Hematopoietic multipotent progenitor cell treated with erythropoietin and hydrocortisone succinate and interleukin-3 and kit ligand, for 4 days (in vitro differentiated cells): ENCODE data around the gene RAB34.

Experiments
- DNase-seq: peaks from one replicate; pipeline ENCODE4 v3.0.0-alpha.2; 2015

The RAB34 gene, protein sequence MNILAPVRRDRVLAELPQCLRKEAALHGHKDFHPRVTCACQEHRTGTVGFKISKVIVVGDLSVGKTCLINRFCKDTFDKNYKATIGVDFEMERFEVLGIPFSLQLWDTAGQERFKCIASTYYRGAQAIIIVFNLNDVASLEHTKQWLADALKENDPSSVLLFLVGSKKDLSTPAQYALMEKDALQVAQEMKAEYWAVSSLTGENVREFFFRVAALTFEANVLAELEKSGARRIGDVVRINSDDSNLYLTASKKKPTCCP

DNA sequence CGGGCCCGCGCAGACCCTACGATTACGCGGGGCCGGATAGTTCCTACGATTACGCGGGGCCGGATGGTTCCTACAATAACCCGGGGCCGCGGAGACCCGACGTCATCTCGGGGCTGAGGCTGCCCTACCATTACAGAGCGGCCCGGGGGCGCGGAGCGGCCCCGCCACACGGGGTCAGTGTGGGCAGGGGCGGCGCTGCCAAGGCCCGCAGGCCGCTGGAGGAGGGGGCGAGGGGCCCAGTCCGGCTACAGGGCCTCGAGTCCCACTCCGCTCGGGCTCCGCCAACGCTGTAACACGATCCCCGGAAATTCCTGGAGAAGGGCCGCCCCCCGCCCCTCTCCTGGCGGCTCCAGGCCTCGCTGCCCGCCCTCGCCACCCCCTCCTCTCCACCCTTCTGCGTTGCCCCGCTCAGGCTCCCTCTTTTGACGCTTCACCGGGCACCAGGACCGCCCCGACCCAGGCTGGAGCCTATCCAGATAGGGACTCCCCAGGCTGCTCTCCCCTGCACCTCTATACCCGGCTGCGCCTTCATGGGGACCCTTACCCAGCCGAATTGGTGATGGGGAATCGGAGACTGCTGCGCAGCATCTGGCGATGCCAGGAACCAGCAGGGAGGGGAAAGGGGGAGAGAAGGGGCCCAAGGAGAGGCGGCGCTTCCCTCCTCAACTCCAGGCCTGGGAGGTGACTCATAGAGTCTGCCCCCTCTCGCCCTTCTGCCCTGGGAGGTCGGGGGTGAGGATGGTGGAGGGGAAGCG lies at the start of gene RAB34:
Gene RAB34 (minus strand): TSS at position 291 of the 755 bp plus-strand sequence. CDS start 602 bp downstream, outside the sequence.
- peak; percentile 82 for DNase-seq

DNA sequence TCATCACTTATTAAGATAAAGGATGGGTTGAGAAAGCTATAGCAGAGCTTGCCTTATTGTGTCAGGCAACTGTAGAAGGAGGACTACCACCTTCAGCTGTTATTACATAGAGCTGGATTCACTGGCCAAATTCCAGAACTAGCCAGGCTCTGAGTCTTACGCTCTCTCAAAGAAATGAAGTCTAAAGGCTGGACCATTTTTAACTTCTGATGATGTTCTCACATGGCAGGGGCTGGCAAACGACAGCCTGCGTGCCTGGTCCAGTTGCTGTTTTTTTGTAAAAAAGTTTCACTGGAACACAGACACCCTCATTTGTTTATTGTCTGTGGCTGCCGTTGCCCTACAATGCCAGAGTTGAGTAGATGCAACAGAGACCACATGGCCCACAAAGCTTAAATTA lies 47.4 kb upstream of the RAB34 start:
- no peak for DNase-seq

DNA sequence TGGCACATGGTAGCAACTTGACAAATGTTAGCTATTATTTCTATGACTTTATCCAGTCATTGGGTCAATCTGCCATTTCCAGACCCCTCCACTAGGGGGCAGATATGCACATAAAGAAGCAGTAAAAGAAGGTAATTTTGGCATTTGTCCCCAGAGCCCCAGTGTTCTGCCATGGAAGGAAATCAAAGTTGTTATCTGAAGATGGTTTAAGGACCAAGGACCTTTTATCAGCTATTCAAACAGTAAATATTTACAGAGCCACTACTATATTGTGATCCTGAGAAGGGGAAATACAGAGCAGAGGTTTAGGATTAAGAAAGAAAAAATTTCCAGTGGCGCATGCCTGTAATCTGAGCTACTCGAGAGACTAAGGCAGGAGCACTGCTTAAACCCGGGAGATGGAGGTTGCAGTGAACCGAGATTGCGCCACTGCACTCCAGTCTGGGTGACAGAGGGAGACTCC lies 46.2 kb upstream of the RAB34 start:
- DNase-seq, result peak; percentile 93

DNA sequence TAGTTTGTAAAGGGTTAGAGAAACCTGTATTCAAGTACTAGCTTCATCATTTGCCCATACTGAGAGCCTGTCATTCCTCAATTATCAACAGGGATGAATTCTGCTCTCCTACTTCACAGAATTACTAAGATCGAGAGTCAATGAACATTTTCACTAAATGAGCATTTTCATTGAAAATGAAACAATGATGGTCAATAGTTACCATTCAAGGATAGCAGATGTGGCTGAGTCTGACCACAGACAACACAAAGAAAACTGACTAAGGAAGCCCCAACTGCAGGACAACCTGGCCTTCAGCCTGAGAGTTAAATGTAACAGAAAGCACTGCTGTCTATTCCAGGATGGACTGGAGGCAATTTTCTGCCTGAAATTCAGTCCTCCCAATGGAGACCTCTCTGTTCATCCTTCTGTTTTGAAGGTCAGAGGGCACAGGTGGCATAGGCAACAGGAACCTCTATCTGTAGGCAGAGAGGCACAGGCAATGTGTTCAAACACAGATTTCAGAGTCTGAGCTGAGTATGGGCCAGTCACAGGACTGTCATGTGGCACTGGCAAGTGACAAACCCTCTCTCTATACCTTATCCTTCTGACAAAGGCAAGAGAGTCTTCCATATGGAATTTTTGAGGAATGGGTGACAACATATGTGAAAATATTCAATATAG lies 45.6 kb upstream of the RAB34 start:
- no peak for DNase-seq

DNA sequence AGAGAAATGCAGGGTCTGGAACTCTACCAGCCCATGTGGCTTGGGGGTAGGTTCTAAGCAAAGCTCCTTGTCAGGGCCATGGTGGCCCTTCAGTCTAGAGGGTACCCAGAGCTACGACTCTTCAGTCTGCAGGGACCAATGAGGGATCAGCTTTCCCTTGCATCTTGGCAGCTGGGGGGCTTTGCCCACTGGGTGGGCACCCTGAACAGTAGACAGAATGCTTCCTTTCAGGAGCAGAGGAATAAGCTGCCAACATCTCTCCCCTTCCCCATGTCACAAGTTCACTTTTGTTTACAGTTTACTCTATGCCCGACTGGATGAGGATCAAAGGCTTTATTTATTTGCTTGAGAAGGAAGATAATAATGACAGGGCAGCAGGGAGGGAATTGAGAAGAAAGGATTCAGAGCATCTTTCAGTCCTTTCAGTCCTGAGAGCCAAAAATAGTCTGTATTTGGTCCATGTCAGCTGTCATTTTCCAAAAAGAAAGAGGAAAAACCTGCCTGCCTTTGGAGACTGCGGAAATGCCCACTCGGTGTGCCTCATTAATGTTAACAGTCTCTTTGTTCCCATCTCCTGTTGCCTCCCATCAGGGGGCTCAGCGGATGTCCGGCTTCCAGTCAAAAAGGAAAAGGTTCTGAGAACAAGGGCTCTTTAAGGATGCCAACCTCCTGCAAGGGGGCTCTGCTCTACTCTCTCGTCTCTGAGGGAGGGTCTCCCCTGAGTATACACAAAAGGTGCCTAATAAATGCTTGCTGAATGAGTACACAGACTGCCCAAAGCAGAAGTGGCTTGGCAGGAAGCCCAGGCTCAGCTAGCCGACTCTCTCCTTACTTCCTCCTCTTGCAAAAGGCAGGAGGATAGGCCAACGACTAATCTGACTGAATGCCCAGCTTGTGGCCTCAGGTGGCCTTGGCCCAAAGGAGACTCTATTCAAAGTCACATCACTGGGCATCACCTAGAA lies 43.2 kb upstream of the RAB34 start:
- peak; percentile 78 for DNase-seq

DNA sequence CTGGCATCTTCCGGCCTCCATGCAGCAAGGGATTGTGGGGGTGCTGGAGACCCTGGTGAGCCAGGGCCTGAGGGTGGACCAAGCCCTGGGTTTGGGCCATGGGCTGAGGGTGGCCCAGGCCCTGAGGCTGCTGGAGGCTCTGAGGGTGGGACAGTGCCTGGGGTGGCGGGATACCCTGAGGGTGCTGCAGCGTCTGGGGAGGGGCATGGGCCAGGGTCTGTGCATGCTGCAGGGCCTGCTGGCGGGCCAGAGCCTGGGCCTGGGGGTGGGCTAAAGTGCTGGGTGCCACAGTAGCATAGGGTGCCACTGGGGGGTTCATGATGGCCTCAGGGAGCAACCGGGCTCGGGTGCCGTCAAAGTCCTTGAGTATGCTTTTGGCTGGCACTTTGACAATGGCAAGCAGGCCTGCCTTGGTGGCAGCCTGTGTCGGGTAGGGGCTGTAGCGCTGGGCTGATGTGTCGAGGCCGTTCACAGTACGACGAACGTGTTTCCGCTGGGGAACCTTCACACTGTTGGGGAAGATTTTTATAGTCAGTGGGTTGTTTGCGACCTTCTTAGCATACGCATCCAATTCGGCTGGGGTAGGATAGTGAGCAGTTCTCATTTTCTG lies 41.7 kb upstream of the RAB34 start:
- DNase-seq, result no peak

DNA sequence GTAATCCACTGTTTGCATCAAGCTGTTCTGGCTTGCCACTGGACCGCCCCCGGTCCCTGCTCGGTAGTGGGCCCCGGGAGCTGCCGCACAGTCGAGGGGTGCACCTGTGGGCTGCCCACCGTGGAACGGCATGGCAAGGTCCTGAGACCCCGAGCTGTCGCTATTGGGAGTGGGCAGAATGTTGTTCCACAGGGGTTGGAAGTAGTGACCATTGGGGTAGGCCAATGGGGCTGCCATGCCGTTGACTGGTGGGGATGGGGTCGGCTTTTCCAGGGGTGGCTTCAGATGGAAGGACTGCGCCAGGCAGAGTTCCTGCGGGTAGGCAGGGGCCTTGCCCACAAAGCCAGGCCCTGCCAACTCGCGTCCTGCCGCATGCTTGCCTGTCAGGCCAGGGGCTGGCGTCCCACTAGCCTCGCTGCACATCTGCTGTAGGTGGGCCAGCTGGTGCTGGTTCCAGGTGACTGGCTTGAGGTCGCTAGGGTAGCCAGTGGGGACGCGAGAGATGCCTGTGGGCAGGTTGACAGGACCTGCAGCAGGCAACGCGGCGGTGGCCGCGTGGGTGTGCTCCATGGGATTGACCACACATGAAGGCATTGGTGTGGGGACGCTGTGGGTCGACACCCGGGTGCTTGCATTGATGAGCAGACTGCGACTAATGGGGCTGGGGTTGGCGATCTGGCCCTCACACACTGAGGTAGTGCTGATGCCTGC lies 40.9 kb upstream of the RAB34 start:
- no peak for DNase-seq

DNA sequence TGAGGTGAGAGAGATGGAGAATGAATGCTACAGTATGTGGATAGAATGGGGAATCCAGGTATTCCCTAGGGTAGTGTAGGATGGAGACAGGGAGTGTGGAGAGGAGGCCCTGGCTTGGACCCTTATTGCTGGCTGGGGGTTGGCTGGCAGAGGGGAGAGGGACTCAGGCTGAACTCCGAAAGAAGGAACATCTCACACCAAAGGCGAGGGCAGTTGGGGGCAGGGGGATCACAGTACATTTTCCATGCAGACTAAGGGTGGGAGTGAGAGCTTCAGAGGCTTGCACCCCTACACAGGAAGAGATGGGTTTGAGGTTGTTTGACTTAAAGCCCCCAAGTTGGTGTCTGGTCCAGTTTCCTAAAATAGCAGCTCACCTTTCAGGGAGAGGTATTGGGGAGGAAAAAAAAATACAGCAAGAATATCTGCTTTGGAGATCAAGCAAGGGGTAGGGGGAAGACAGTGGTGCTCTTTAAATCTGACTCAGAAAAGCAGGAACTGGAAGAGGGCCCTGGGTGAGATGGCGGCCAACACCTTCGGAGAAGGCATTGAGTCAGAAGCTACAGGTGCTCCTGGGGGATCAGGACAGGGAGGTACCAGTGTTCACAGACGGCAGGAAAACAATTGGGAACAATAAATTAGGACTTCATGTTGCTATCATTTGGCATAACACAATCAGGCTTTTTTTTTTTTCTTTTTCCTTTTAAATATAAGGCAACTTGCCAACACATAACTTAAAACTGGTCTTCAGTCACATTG lies 38.6 kb upstream of the RAB34 start:
- no peak for DNase-seq

DNA sequence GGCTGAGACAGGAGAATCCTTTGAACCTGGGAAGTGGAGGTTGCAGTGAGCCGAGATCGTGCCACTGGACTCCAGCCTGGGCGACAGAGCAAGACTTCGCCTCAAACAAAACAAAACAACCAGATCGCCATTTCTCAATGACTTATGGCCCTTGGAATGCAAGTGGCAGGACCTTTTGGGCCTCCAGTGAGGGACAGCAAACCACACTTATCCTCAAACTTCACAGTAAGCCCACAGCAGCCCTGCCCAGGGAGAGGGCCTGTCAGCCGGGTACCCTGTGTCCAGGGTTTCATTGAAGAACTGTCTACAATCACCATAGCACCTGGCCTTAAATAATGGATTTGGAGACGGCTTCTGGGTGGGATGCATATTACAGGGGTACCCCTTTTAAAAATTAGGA lies 37.8 kb upstream of the RAB34 start:
- DNase-seq, result no peak

DNA sequence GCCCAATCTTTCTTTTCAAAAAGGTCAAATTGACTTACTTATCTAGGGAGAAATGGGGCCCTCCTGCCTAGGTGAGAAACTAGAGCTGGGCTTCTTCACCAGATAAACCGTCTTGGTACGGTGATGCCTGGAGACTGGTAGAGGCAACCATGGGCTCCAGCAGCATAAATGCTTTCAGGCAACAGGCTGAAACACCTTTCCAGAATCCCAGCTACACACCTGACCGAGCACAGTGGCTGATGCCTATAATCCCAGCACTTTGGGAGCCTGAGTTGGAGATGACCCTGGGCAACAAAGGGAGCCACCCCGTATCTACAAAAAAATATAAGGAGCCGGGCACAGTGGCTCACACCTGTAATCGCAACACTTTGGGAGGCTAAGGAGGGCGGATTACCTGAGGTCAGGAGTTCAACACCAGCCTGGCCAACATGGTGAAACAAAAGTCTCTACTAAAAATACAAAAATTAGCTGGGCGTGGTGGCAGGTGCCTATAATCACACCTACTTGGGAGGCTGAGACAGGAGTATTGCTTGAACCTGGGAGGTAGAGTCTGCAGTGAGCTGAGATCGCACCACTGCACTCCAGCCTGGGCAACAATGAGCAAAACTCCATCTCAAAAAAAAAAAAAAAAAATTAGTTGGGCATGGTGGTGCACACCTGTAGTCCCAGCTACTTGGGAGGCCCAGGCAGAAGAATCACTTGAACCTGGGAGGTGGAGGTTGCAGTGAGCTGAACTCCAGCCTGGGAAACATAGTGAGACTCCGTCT lies 34.1 kb upstream of the RAB34 start:
- DNase-seq, result no peak

DNA sequence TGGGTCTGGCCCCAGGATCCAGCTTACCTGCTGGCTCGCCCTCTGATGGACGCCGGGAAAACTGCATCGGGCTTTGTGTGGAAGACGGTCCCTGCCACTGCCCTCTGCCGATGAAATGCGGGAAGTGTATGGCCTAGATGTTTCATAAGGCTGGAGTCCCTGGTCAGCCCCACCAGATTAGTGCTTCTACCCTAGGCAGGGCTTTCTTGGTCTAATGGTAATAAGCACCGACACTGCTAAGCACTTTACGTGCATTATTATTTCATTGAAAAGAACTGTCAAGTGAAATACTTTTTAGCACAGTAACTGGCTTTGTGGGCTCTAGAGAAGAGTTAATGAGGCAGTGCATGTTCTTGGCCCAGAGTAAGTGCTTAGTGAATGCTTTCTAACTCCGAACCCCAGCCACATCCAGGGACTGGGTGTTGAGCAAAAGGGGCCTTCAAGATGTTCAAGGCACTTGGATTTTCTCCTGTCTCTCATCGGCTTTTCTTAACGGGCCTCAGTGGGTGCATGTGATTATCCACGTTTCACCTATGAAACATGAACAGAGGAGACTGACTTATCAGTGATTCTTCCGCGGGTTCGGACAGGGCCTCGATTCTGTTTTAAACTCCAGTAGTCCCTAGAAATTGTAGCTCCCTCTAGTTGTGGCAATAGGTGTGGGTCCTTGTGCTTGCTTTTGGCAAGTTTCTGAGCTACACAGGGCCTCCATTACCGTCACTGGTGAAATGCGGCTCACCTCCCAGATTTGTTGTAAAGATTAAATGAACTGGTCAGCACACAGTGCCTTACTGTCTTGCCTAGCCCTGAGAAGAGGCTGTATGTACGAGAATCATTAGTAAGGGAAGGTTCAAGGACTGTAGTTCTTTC lies 32.7 kb upstream of the RAB34 start:
- peak; percentile 96 for DNase-seq

DNA sequence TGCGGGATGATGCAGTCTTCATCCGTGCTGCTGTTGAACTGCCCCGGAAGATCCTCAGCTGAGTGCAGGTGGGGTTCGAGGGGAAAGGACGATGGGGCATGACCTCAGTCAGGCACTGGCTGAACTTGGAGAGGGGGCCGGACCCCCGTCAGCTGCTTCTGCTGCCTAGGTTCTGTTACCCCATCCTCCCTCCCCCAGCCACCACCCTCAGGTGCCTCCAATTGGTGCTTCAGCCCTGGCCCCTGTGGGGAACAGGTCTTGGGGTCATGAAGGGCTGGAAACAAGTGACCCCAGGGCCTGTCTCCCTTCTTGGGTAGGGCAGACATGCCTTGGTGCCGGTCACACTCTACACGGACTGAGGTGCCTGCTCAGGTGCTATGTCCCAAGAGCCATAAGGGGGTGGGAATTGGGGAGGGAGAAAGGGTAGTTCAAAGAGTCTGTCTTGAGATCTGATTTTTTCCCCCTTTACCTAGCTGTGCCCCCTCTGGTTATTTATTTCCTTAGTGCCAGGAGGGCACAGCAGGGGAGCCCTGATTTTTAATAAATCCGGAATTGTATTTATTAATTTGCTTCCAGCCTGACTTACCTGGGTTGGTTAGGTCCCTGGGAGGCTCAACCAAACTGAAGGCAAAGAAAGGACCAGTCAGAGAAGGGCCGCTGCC lies 32.0 kb upstream of the RAB34 start:
- DNase-seq, result no peak

DNA sequence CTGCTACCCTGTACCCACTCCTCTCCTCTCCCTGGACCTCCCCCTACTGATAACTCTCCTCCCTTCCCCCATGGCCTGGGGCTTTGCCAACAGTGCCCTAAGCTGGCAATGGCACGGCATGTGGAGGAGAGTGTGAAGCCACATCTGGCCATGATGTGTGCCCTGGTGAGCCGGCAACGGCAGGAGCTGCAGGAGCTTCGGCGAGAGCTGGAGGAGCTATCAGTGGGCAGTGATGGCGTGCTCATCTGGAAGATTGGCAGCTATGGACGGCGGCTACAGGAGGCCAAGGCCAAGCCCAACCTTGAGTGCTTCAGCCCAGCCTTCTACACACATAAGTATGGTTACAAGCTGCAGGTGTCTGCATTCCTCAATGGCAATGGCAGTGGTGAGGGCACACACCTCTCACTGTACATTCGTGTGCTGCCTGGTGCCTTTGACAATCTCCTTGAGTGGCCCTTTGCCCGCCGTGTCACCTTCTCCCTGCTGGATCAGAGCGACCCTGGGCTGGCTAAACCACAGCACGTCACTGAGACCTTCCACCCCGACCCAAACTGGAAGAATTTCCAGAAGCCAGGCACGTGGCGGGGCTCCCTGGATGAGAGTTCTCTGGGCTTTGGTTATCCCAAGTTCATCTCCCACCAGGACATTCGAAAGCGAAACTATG lies 31.3 kb upstream of the RAB34 start:
- DNase-seq, result no peak

DNA sequence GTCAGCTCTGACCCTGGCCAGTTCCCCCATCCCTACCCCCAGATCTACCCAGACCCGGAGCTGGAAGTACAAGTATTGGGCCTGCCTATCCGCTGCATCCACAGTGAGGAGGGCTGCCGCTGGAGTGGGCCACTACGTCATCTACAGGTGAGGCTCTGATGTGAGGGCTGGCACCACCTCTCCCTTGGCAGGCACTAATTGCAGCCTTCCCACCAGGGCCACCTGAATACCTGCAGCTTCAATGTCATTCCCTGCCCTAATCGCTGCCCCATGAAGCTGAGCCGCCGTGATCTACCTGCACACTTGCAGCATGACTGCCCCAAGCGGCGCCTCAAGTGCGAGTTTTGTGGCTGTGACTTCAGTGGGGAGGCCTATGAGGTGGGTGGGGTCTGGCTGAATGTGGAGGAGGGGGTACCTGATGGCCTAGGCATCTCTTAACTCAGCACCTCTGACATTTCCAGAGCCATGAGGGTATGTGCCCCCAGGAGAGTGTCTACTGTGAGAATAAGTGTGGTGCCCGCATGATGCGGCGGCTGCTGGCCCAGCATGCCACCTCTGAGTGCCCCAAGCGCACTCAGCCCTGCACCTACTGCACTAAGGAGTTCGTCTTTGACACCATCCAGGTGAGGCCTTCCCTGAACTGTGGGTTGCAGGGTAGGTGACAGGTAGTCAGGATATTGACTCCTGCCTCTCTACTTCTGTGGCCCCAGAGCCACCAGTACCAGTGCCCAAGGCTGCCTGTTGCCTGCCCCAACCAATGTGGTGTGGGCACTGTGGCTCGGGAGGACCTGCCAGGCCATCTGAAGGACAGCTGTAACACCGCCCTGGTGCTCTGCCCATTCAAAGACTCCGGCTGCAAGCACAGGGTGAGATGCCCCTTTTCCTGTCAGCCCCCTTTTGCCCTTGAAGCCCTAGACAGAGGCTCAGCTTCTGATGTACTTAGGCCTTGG lies 30.4 kb upstream of the RAB34 start:
- DNase-seq, result no peak

DNA sequence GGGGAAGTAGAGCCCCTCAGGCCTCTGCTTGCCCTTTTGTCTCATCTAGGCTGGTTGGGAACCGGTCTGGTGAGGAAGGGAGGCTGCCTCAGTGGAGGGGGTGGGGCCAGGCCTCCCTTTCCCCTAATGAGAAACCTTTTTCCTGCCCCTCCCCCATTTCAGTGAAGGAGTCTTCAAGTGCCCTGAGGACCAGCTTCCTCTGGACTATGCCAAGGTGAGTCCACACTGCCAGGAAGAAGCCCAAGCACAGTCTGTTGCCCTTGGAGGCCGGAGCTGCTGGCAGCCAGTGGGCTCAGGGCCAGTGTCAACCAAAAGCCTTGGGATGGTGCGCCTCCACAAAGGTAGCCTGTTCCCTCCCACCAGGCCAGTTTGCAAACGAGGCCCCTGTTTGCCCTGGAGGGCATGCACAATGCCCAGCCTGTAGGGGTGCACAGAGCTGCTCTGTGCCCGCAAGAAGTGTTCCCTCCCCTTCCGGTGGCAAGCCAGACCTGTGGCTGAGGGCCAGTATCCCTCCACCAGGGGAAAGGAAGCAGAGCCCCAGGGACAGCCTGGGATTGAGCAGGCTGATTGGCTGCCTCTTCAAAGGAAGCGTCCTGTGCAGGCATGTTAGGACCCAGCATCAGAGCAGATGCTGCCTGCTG lies 29.5 kb upstream of the RAB34 start:
- DNase-seq, result no peak

DNA sequence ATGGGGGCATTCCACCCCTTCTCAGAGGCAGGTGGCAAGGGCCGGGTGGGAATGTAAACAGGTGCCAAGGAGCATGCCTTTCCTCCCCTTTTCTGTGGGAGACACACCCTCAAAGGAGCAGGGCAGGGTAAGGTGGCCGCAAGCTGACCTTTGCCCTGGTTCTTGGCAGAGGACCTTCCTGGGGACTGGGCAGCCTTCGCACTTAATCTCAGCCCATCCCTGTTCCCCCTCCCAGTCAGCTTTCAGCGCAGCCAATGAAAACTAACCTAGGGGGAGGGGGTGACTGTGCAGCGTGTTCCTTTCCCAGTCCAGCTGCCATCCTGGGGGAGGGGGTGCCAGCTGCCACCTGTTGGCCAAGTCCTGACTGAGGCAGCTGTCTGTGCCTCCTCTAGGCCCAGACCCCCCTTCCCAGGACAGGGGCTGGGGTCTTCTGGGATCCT lies 29.0 kb upstream of the RAB34 start:
- no peak for DNase-seq
